GM18873 (cell line): ENCODE results near the gene TP53.
A peak's percentile ranks its signal among the peaks of the same experiment; 100 is the strongest.

Experiments used
- ATAC-seq: cut with Tn5 transposase; IDR thresholded peaks from one replicate; pipeline ENCODE4 v1.9.1; 2021; ENCODE audit warnings: mild to moderate bottlenecking, moderate library complexity, moderate number of reproducible peaks; ENCODE audit not compliant: unreplicated experiment, low FRiP score

The TP53 gene

DNA sequence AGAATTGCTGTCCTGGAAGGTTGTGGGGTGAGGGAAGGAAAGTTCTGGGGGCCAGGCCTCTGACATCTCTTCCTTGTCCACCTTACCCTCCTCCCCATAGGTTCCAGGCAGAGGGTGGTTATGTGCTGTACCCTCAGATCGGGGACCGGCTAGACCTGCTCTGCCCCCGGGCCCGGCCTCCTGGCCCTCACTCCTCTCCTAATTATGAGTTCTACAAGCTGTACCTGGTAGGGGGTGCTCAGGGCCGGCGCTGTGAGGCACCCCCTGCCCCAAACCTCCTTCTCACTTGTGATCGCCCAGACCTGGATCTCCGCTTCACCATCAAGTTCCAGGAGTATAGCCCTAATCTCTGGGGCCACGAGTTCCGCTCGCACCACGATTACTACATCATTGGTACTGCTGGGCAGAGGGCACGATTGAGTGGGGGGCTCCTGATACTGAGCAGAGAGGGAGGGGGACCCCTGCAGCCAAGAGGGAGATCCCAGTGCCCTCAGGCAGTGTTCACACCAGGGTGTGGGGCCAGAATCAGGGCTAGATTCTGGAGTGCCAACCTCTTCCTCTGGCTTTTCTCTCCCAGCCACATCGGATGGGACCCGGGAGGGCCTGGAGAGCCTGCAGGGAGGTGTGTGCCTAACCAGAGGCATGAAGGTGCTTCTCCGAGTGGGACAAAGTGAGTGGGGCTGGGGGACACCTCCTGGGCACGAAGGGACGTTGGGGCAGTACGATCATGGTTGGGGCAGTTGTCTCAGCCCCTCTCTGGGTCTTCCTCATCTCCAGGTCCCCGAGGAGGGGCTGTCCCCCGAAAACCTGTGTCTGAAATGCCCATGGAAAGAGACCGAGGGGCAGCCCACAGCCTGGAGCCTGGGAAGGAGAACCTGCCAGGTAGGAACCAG, 20.8 kb upstream of the TP53 start:
- ATAC-seq = no peak

DNA sequence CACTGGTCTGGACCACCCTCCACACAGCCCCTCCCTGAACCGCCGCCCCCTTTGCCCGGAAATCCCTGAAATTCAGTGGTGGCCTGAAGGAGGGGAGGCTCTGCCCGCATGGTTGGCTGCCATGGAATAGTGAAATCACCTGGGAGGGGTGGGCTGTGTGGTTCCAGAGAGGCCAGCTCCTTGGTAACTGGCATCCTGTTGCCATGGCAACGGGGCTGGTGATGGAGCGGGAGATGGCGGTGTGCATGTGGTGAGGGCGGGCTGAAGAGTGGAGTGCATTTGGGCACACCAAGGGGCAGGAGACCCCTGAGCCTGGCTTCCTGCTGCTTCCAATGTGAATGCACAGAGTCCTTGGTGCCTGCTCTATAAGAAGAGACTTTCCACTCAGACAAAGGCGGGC, 20.2 kb upstream of the TP53 start:
- ATAC-seq = no peak

DNA sequence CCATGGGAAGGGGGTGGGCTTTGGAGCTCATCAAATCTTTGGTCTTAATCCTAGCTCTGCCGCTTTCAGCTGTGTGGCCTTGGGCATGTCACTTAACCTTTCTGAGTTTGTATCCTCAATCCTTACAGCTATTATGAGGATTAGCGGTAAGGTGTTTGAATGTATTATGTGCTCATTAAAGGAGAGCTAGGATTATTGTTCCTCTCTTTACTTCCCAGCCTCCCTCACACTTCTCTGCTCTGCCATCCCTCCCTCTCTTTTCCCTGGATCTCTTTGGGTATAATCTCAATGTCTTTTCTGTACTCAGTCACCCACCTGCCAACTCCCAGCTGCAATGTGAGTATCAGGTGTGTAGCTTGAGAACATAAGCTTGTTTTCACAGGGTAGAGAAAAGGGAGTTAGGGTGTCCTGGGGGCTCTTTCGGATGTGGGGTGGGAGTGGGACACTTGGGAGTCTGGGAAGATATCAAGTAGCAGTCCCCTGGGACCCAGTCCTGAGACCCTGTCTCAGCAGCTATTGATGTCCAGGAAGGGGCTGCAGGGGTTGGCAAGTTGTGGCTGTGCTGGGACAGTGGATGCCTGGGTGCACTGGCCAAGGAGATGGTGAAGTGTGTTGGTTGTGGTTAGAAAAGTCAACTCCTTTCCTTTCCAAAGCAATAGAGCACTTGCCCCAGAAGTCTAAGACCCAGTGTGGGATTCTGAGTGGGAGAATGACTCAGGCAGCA, 19.5 kb upstream of the TP53 start:
- no peak for ATAC-seq

DNA sequence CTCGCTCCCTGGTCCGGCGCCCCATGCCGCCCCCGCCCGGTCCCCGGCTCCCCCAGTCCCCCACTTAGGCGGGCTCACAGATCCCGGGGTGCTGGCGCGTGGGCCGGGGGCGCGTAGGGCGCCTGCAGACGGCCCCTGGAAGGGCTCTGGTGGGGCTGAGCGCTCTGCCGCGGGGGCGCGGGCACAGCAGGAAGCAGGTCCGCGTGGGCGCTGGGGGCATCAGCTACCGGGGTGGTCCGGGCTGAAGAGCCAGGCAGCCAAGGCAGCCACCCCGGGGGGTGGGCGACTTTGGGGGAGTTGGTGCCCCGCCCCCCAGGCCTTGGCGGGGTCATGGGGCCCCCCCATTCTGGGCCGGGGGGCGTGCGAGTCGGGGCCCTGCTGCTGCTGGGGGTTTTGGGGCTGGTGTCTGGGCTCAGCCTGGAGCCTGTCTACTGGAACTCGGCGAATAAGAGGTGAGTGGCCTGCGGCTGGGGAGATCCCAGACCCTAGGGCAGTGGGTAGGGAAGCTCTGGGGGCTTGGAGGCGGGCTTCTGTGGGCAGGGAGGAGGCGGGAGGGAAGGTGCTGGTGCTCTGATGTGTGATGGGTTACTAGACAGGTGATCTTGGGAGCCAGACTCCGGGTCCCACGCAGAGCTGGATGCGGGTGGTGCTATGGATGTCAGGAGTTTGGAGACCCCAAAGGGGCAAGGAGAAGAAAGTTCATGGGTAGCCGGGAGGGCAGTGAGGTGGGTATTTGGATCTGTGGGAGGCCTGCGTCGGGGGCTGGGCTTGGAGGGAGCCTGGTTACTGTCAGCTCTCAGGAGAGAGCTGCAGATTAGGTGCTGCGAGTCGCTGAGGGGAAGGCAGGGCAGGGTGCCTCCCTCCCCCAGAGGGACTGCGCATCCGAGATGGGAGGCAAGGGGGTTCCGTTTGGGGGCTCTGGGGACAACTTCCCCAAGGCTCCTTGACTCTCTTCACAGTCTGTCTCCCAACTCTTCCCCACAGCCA, 18.3 kb upstream of the TP53 start:
- ATAC-seq = no peak

DNA sequence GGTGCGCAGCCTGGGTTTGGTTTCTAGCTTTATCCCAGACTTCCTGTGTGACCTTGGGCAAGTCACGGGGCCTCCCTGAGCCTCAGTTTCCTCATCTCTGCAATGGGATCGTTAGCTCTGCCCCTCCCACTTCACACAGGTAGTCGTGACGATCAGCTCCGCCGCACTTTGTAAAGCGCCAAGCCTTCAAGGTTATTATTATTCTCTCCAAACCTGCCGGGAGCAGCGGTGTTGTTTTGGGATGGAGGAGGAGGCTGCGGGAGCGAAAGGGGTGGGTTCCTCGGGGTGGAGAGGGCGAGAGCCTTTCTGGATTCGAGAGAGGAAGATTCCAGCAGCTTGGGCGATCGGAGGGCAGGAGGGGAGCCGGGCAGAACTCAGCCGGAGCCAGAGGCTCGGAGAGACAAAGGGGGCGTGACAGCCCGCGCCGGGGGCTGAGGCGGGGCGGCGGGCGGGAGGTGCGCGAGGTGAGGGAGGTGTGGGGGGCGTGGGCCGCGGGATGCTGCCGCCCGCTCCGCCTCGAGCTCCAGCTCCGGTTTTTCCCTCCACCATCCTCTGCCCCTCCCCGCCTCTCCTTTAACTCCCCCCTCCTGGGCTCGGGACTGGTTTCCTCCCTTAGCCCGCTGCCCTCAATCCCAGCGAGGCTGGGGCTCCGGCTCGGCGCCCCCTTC, 17.4 kb upstream of the TP53 start, which contains the start of gene EFNB3:
Gene EFNB3, plus strand, starts transcription at position 602 of the 668 bp plus-strand sequence. CDS start 397 bp downstream, outside the sequence.
- ATAC-seq = no peak

DNA sequence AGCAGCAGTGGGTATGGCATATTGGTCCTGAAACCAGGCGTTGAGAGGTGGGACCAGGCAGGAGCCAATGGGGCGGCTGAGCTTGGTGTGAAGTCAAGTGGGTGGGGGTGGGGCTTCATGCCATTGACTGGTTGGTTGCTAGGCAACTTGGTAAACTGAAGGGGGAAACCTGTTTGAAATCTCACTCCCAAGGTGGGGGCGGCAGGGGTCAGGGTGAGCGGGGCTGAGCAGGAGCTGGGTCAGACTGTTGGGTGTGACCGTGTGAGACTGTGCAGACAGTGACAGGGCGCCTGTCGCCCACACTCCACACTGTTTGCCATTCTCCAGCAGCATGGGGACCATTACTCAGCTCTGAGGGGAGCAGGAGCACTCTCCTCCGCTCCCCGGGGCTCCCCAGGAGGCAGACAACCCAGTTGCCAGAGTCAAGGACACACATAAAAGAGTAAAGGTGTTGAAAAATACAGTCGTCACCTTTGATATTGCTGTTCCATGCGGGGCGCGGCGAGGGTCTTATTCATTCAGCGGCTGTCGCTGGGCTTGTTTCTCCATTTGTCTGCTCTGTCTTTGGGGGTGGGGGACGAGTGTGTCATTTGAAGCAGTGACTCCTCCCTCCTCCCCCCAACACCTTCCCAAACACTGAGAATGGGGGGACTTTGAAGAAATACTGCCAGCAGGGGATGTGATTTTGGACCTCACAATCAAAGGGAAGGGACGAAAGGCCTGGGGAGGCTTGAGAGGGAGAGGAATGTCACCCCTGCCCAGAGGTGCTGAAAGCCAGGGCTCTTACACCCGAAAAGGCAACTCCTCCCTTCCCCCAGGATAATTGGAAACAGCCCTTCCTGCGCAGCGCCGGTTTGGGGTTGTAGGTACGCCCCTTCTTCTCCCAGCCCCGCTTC, 16.5 kb upstream of the TP53 start:
- ATAC-seq = no peak

DNA sequence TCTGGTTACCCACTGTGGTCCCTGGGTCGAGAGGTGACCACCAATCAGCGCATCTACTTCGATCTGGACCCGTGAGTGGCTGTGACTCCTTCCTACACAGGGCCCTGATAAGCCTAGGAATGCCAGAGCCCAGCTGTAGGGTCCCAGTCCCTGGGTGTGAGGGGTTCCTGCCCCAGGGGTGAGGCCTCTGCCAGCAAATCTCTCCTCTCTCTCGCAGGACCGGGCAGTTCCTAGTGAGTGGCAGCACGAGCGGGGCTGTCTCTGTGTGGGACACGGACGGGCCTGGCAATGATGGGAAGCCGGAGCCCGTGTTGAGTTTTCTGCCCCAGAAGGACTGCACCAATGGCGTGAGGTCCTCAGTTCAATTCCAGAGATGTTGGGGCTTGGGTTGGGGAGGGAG, 15.5 kb upstream of the TP53 start:
- no peak for ATAC-seq

DNA sequence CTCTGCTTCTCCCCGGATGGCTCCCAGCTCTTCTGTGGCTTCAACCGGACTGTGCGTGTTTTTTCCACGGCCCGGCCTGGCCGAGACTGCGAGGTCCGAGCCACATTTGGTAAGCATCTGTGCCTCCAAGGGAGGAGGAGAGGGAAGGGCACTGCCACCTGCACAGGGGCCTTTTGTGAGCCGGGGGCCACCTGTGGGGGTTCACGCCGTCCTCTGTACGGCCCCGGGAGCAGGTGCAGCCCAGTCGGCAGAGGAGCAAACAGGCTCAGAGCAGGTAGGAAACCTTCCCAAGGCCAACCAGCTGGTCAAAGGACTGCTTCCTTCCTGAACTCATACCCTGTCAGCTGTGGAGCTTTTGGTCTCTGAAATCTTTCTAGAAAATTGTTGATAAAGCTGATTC, 14.4 kb upstream of the TP53 start:
- no peak for ATAC-seq

DNA sequence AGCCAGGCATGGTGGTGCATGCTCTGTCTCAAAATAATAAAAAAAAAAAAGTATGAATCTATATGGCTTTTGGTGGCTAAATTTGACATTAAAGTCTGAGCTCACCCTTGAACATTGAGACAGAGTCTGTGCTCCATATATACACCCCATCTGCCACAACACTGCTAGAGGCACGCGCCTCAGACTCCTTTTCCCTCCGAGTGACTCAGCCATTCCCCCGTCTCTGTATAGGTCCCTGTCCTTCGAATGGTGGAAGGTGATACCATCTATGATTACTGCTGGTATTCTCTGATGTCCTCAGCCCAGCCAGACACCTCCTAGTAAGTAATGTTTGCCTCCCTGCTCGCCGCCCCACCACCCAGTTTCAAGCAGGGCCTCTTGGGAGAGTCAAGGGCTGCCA, 13.2 kb upstream of the TP53 start:
- no peak for ATAC-seq

DNA sequence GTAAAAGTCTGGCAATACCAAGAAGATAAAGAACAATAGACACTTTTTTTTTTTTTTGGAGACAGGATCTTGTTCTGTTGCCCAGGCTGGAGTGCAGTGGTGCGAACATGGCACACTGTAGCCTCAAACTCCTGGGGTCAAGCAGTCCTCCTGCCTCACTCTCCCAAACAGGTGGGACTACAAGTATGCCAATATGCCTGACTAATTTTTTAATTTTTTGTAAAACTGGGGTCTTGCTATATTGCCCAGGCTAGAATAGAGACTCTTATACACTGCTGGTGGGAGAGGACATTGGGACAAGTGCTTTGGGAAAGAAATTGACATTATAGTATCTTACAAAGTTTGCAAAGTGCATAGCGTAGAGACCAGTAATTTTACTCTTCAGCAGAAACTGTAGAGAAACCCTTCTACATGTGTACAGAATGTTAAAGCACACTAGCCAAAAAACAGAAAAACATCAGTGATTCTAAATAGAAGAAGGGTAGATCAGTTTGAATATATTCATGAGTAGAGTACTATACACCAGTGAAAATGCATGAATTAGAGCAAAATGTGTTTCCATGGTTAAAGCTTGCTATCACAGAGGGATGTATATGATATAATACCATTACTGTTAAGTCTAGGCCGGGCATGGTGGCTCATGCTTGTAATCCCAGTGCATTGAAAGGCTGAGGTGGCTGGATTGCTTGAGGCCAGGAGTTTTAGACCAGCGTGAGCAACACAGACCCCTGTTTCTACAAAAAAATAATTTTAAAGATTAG, 10.7 kb upstream of the TP53 start:
- no peak for ATAC-seq

DNA sequence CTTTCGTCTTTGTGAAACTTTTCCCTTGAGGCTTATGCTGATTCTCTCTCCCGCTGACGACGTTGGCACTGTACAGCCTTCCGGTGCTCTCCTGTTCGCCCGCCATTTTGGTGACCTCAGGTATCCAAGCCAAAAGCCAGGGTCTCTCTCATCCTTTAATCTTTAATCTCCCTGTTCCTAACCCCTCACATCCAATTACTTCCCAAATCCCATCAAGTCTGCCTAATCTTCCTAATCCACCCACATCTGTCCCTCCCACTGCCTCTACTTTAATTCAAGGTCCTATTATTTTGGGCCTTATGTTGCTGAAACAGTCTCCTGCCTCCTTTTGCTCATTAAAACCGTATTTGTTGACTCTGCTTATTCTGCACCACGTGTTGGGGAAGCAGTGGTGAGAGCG, 8.3 kb upstream of the TP53 start:
- ATAC-seq = no peak

DNA sequence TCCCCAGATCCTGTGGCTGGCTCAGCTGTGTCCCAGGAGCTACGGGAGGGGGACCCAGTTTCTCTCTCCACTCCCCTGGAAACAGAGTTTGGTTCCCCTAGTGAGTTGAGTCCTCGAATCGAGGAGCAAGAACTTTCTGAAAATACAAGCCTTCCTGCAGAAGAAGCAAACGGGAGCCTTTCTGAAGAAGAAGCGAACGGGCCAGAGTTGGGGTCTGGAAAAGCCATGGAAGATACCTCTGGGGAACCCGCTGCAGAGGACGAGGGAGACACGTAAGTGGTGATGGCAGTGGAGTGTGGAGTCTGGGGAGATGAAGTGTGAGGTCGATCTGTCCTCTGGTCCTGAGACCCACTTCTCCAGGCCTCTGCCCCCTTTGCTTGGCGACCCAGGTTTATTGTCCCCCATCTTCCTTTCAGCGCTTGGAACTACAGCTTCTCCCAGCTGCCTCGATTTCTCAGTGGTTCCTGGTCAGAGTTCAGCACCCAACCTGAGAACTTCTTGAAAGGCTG, 1.6 kb upstream of the TP53 start:
- ATAC-seq = no peak

DNA sequence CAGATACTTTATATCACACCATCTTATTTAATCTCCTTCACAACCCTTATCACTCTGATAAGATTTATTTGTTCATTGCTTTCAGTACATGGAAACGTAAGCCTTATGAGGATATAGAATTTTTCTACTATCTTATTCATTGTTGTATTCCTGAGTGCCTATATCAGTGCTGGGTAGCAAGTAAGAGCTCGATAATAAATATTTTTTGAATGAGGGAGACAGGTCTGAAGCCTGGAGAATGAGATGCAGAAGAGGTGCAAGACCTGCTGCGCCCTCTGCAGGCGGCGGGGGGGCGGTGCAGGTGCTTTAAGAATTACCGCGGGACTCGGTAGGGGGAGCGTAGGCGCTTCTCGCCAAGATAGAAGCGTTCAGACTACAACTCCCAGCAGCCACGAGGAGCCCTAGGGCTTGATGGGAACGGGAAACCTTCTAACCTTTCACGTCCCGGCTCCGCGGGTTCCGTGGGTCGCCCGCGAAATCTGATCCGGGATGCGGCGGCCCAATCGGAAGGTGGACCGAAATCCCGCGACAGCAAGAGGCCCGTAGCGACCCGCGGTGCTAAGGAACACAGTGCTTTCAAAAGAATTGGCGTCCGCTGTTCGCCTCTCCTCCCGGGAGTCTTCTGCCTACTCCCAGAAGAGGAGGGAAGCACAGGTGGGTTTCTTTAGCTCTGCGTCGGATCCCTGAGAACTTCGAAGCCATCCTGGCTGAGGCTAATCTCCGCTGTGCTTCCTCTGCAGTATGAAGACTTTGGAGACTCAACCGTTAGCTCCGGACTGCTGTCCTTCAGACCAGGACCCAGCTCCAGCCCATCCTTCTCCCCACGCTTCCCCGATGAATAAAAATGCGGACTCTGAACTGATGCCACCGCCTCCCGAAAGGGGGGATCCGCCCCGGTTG, 868 bp upstream of the TP53 start, which contains the start of gene WRAP53:
Gene WRAP53, plus strand, starts transcription at position 570 of the 900 bp plus-strand sequence. Its CDS starts 172 bp downstream, at position 742.
- peak; percentile 44 for ATAC-seq

DNA sequence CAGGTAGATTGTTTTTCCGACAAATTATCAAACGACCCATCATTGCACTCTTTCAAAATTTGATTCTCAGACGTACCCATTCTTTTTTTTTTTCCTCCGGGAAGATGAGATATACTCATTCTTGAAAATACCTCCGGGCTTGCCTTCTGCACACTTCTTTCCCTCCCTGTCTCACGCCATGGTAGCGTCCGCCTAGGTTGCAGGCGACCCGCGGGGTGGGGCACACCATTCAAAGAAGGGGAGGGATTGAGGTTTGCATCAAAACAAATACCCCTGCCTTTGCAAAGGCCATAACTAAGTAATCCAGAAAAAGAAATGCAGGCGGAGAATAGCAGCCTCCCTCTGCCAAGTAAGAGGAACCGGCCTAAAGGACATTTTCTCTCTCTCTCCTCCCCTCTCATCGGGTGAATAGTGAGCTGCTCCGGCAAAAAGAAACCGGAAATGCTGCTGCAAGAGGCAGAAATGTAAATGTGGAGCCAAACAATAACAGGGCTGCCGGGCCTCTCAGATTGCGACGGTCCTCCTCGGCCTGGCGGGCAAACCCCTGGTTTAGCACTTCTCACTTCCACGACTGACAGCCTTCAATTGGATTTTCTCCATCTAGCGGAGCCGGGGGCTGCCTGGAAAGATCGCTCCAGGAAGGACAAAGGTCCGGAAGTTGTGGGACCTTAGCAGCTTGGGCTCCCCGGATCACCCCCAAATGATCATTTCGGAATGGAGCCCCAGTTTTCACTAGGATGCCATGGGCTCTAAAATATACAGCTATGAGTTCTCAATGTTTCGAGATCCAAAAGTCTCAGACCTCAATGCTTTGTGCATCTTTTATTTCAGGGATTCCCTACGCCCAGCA, 843 bp downstream of the TP53 start:
- peak; percentile 52 for ATAC-seq

DNA sequence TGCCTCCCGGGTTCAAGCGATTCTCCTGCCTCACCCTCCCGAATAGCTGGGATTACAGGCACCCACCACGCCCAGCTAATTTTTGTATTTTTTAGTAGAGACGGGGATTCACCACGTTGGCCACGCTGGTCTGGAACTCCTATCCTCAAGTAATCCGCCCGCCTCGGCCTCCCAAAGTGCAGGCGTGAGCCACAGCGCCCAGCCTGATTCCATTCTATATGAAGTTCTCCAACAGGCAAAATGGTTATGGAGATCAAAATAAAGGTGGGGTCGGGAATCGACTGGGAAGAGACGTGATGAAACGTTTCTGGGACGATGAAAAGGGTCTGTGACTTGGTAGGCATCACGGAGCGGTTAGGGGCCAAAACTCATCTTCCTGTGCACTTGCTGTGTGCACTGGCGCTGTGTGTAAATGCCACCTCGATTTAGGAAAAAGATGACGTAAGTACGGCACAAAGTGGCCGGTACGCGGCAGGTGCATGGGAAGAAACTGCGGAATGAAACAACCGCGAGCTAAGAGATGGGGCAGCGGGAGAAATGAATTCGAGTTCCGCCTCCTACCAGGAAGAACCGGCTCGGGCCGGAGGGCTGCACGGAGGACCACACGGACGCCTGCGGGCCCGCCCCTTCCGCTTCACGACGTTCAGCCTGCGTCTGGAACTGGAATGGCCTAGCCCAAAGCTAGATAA, 1.6 kb downstream of the TP53 start:
- peak; percentile 44 for ATAC-seq
